IPS-15b (cell line): ENCODE results near the gene CFAP298.

Experiments
- H3K27me3 ChIP-seq: one replicate; pipeline ENCODE4 v1.6.1; 2013; ENCODE audit warnings: low read length; ENCODE audit not compliant: control insufficient read depth, insufficient read depth
- H3K36me3 ChIP-seq: one replicate; pipeline ENCODE4 v1.6.1; 2013; ENCODE audit warnings: low read length; ENCODE audit not compliant: control insufficient read depth, insufficient read depth
- H3K4me1 ChIP-seq: one replicate; pipeline ENCODE4 v1.6.1; 2013; ENCODE audit warnings: mild to moderate bottlenecking, low read length; ENCODE audit not compliant: control insufficient read depth, insufficient read depth
- H3K4me3 ChIP-seq: one replicate; pipeline ENCODE4 v1.5.1; 2013; ENCODE audit warnings: low read depth, low read length
- H3K9ac ChIP-seq: one replicate; pipeline ENCODE4 v1.6.1; 2013; ENCODE audit warnings: low read depth, mild to moderate bottlenecking, low read length
- H3K9me3 ChIP-seq: one replicate; pipeline ENCODE4 v1.6.1; 2013; ENCODE audit warnings: mild to moderate bottlenecking, low read length; ENCODE audit not compliant: control insufficient read depth, insufficient read depth

The CFAP298 gene

GRCh38 chr21:32595431-32595830 lies 16.7 kb downstream of the CFAP298 start:
- Histone ChIP-seq H3K27me3 (peaks cover under 1% of the 10 kb centered on the region), H3K4me1 (peaks cover 5% of the 10 kb centered on the region), H3K4me3 (no peak overlapping the region), H3K9ac (no peak overlapping the region), H3K9me3 (no peaks in the 10 kb centered on the region), H3K36me3 (peaks cover 3% of the 10 kb centered on the region)

- no peaks in the 10 kb centered on the region for H3K36me3 ChIP-seq
- no peaks in the 10 kb centered on the region for H3K9me3 ChIP-seq
- no peak overlapping the region for H3K9ac ChIP-seq
- no peaks in the 10 kb centered on the region for H3K27me3 ChIP-seq
- no peak overlapping the region for H3K4me3 ChIP-seq
- H3K4me1 ChIP-seq, result no peaks in the 10 kb centered on the region
Measured at GRCh38 chr21:32593690-32594089, 18.5 kb downstream of the CFAP298 start.

GRCh38 chr21:32592929-32593502 lies 19.2 kb downstream of the CFAP298 start:
- no peak overlapping the region for H3K9ac ChIP-seq
- H3K9me3 ChIP-seq, result no peaks in the 10 kb centered on the region
- no peak overlapping the region for H3K4me3 ChIP-seq

GRCh38 chr21:32590130-32590529 lies 22.0 kb downstream of the CFAP298 start:
- Histone ChIP-seq H3K9me3 (no peaks in the 10 kb centered on the region), H3K9ac (no peak overlapping the region), H3K27me3 (no peaks in the 10 kb centered on the region), H3K4me3 (no peak overlapping the region), H3K36me3 (no peaks in the 10 kb centered on the region), H3K4me1 (no peaks in the 10 kb centered on the region)

More at GRCh38 chr21:32592929-32593502, 19.2 kb downstream of the CFAP298 start:
- Histone ChIP-seq H3K4me1 (no peaks in the 10 kb centered on the region), H3K27me3 (no peaks in the 10 kb centered on the region), H3K36me3 (no peaks in the 10 kb centered on the region)

GRCh38 chr21:32587651-32588050 lies 24.5 kb downstream of the CFAP298 start:
- Histone ChIP-seq H3K4me1 (no peaks in the 10 kb centered on the region), H3K27me3 (no peaks in the 10 kb centered on the region), H3K4me3 (no peak overlapping the region), H3K36me3 (no peaks in the 10 kb centered on the region), H3K9ac (no peak overlapping the region), H3K9me3 (no peaks in the 10 kb centered on the region)

- H3K9me3 ChIP-seq, result no peaks in the 10 kb centered on the region
- H3K27me3 ChIP-seq, result no peaks in the 10 kb centered on the region
- H3K36me3 ChIP-seq, result no peaks in the 10 kb centered on the region
- no peak overlapping the region for H3K4me3 ChIP-seq
- no peak overlapping the region for H3K9ac ChIP-seq
- H3K4me1 ChIP-seq, result no peaks in the 10 kb centered on the region
Measured at GRCh38 chr21:32587120-32587519, 25.1 kb downstream of the CFAP298 start.

- H3K36me3 ChIP-seq, result no peaks in the 10 kb centered on the region
- H3K27me3 ChIP-seq, result no peaks in the 10 kb centered on the region
- H3K9ac ChIP-seq, result no peak overlapping the region
- no peaks in the 10 kb centered on the region for H3K9me3 ChIP-seq
- no peaks in the 10 kb centered on the region for H3K4me1 ChIP-seq
- H3K4me3 ChIP-seq, result no peak overlapping the region
Measured at GRCh38 chr21:32585970-32586369, 26.2 kb downstream of the CFAP298 start.

- no peaks in the 10 kb centered on the region for H3K27me3 ChIP-seq
- H3K9ac ChIP-seq, result no peak within 1 kb of the TSS
- H3K4me1 ChIP-seq, result no peaks in the 10 kb centered on the region
- no peak within 1 kb of the TSS for H3K4me3 ChIP-seq
- H3K9me3 ChIP-seq, result no peaks in the 10 kb centered on the region
- H3K36me3 ChIP-seq, result no peaks in the 10 kb centered on the region
Measured at GRCh38 chr21:32585042-32585710, 27.0 kb downstream of the CFAP298 start, which contains the start of gene TCP10L. Gene TCP10L (minus strand): TSS chr21:32585523. CDS start chr21:32584304, 1,219 bp downstream.

GRCh38 chr21:32584472-32584871 lies 27.7 kb downstream of the CFAP298 start:
- Histone ChIP-seq H3K36me3 (no peaks in the 10 kb centered on the region), H3K27me3 (no peaks in the 10 kb centered on the region), H3K9ac (no peak overlapping the region), H3K4me1 (no peaks in the 10 kb centered on the region), H3K9me3 (no peaks in the 10 kb centered on the region), H3K4me3 (no peak overlapping the region)

- Histone ChIP-seq H3K4me1 (no peaks in the 10 kb centered on the region), H3K36me3 (no peaks in the 10 kb centered on the region), H3K9ac (no peak overlapping the region), H3K4me3 (no peak overlapping the region), H3K27me3 (no peaks in the 10 kb centered on the region), H3K9me3 (no peaks in the 10 kb centered on the region)
Measured at GRCh38 chr21:32581732-32582131, 30.4 kb downstream of the CFAP298 start.

GRCh38 chr21:32580949-32581348 lies 31.2 kb downstream of the CFAP298 start:
- Histone ChIP-seq H3K9ac (no peak overlapping the region), H3K27me3 (no peaks in the 10 kb centered on the region), H3K4me1 (no peaks in the 10 kb centered on the region), H3K4me3 (no peak overlapping the region), H3K36me3 (no peaks in the 10 kb centered on the region), H3K9me3 (no peaks in the 10 kb centered on the region)

GRCh38 chr21:32578107-32578691 lies 34.0 kb downstream of the CFAP298 start:
- no peak overlapping the region for H3K4me3 ChIP-seq
- no peaks in the 10 kb centered on the region for H3K27me3 ChIP-seq

More at GRCh38 chr21:32578107-32578691, 34.0 kb downstream of the CFAP298 start:
- Histone ChIP-seq H3K9ac (no peak overlapping the region), H3K36me3 (no peaks in the 10 kb centered on the region), H3K9me3 (no peaks in the 10 kb centered on the region), H3K4me1 (no peaks in the 10 kb centered on the region)
